NK-92 (cell line): Measurements from ENCODE around the gene COMT.

Source experiments
- DNase-seq: peaks from one replicate; lab custom pipeline; 2025; ENCODE audit not compliant: unreplicated experiment; lab: John Stamatoyannopoulos, UW

COMT gene

DNA sequence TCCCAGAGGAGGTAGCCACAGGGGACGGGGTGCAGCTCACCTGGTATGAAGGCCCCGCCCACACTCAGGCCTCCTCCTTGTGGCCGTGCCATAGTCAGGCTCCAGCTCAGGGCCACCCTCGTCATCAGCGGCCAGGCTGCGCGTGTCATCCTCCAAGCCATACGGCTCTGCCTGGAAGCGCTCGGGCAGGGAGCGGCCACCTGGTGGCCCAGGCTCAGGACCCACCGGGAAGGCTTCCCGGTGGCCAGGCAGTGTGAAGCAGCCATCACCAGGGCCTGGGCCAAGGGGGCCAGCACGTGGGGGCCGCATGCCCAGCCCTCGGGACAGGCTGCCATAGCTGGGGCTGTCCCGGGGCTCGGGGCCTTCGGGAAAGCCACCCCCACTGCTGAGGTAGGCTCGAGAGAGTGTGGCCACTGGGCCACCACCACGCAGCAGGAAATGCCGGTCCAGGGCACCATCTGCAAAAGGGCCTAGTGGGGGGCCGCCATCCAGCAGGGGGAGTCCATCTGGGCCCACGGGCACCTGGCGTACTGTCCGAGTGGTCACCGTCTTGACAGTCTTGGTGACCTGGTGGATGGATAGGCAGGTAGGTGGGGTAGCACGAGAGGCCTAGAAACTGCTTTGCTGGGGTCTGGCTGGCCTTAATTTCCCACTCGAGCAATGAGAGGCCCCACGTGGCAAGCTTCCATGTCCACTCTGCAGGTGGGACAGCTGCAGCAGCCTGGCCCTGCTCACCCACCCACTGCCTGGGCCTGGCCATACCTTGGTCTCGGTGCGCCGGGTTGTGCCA, 39.8 kb downstream of the COMT start:
- DNase-seq: no peak

- no peak for DNase-seq
These were observed 40.7 kb downstream of the COMT start for GRCh38 chr22:19981961-19982920.

- no peak for DNase-seq
These were observed 41.5 kb downstream of the COMT start for GRCh38 chr22:19982991-19983578.

DNA sequence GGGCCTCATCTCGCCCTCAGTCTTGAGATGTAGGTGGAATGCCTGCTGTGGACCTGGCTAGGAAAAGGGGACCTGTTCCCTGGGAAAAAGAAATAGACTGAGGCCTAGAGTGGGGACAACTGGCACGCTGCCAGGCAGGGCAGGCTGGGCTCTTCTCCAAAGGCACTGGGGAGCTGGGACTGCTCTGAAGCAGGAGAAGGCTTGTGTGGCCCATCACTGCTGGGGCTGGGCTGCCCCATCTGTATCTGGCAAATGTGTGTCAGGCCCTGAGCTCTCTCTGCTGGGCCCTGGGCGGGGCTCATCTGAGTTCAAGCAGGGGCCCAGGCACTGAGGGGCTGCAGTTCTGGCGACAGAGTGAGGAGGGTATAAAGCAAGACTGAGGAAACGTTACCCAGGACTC, 42.2 kb downstream of the COMT start:
- DNase-seq: no peak

DNA sequence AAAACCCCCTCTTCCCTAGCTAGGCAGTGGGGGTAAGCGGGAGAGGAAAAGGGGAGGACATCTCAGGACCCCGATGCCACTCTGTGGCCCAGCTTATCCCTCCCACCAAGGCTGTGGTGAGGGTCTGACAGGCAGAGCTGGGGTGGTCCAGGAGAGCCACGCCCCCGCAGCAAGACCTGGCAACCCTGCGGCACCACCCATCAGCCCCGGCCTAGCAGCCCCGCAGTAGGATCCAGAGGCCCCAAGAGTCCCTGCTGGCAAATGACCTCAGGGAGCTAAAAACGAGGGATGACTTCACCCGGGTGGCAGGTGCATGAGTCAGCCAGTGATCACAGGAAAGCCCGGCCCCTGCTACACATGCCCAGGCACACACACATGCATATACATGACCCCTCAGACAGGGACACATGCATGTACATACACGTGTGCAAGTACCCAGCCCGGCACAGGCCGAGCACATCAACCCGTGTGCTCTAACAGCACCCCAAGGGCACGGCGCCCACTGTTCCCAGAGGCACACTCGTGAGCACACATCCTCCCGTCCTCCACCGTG, 42.7 kb downstream of the COMT start:
- no peak for DNase-seq

GRCh38 chr22:19984851-19985811, 43.6 kb downstream of the COMT start:
- DNase-seq: no peak

DNA sequence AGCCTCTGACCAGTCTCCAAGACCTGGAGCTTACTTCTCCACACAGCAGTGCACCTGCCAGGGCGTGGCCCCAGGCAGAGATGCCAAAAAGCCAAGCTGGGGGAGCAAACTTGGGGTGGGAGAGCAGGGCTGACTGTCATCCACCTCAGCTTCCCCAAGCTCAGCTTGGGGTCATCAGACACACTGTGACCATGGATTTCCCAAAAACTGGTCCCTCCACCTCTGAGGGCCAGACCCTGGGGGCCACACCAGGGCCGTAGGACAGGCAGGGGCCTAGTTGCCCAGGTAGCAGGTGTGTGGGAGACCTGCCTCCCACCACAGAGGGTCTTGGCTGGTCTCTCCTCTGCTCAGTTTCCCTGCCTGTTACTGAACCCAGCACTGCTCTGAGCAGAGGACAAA, 44.4 kb downstream of the COMT start:
- DNase-seq: no peak

DNA sequence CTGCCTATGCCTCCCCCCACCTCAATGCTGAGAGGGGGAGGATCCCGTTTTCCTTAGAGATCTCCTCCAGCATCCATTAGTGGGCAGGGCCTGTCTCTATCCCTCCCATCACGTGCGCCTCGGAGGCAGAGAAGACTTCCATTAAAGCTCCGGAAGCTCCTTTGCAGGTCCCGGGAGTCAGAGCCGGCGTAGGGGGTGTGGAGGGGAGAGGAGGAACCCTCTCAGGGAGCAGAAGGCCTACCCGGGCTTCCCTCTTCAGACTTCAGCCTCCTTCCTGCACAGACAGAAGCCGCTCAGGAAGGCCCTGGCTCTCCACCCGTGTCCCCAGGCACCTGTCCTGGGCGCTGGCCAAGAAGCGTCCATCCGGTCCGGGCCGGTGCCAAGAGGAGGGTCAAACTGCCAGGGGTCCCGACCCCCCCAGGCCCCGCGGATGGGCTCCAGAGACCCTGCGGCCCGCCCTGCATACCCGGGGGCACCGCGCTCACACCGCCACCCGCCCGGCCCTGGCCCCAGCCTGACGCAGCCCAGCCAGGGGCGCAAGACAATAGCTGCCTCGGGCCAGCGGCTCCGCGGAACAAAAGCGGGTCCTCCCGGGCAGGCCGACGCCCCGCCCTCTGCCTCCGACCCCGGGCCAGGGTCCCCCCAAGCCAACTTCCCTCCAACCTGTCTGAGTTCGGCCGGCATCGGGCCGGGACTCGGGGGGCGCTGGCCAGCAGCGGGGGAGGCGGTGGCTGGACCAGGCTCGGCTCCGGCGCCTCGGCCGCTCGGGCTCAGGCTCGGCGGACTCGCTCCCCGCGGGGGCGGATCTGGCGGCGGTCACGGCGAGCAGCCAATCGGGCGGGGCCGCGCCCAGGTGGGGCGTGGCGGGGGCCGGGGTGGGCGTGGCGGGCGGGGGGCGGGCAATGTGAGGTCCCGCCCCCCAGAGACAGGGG, 45.1 kb downstream of the COMT start:
- no peak for DNase-seq

DNA sequence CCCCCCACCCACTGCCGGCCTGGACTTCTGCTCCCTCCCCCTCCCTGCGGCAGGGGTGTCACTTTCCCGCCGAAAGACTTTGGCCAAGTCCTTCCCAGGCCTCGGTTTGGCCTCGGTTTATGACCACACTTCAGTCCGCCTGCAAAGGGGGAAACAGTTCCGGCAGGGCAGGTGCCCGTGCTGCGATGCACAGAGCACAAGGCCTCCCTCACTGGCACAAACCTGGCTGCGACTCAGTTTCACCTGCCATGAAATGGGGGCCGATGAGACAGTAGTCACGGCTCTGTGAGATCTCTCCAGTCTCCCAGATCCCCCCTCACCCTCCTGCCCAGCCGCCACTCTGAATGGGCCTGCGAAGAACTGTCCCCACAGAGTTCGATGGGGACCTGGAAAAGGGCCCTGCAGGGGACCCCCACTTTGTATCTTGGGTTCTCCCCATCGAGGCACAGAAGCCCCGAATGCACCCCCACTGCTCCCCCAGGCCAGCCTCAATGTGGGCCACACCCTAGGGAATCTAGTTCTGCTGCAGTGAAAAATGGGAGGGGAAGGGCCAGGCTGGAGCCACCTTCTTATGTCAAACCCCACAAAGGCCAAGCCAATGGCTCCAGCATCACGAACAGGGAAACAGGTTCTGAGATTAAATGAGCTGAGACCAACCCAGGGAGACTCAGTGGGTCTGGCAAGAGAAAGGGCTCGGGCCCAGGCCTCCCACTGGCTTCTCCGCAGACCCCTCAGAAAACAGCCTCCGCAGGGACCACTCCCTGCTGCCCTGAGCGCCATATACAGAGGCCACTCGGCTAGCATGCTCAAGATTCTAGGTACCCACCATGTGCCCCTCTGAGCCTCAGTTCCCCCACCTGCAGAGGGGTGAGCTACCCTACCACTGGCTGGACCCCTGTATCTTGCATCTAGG, 46.1 kb downstream of the COMT start:
- DNase-seq: no peak

DNA sequence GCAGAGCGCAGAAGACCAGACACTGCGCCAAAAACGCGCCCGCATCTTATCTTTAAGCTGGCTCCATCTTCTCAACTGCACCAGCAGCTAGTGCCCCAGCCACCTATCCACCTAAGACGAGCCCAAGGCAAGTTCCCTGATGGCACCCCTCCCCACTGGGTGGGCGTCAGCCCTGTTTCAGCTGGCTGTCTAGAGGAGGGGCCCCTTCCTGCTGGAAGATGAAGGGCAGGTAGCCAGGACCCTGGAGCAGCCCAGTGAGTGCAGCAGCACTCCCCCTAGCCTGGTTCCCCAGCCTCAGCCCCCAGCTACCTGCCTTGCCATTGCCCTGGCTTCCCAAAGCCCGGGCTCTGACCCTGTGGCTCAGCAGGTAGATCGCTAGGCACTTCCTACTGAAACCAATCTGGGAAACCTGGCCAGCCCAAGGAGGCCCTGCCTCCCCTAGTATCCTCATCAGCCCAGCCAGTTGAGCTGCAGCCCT, 46.8 kb downstream of the COMT start:
- DNase-seq: no peak

DNA sequence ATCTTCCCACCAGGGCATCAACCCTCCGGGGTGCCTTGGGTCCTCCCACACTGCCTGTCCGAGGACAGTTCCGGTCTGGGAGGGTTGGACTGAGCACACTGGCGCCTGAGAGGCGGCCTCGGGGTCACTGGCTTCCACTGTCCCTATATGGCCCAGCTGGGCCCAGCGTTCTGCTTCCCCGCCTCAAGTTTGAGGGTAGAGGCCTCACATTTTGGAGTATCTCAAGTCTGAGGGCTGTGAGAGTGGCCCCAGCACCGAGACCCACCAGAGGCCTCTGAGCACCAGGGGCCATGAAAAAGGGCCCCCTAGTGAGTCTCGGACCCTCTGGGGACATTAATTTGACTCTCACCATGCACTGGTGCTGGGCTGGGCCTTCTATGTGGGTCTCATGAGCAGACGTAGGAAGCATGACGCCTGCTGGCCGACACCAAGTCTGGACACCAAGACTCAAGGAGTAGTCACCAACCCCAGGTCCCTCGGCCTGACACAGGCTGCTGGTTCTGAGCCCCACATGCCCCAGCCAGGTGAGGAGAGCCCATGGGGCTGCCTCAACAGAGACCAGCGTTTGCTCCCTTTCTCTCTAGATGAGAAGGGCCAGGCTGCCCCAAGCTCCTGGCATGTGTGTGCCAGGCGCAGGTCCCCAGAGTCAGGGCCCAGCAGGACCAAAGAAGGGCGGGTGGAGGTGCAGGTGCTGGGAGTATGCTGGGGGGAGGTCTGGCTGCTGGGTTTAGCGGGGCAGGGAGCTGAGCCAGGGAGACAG, 47.6 kb downstream of the COMT start:
- no peak for DNase-seq

- no peak for DNase-seq
These were observed 48.1 kb downstream of the COMT start for GRCh38 chr22:19989725-19990067.

DNA sequence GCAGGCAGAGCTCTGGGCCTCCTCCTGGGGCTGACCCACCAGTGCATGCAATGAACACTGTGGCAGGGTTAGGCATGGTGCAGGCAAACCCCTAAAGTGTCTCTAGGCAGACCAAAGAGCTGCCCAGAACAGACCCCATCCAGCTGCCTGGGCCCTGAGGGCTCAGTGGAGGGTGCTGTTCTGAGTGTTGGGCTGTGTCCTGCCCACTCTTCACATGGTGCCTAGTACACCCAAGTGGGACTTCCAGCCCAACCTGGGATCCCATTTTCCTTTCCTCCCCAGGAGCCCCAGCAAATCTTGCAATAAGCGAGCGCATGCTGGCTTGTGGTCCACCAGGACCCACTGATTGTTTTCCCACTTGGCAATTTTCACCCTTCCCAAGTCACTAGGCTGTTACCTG, 48.6 kb downstream of the COMT start:
- DNase-seq: no peak

- DNase-seq: no peak
These were observed 49.2 kb downstream of the COMT start for GRCh38 chr22:19990609-19991394.

GRCh38 chr22:19991395-19991644, 49.7 kb downstream of the COMT start:
- no peak for DNase-seq

DNA sequence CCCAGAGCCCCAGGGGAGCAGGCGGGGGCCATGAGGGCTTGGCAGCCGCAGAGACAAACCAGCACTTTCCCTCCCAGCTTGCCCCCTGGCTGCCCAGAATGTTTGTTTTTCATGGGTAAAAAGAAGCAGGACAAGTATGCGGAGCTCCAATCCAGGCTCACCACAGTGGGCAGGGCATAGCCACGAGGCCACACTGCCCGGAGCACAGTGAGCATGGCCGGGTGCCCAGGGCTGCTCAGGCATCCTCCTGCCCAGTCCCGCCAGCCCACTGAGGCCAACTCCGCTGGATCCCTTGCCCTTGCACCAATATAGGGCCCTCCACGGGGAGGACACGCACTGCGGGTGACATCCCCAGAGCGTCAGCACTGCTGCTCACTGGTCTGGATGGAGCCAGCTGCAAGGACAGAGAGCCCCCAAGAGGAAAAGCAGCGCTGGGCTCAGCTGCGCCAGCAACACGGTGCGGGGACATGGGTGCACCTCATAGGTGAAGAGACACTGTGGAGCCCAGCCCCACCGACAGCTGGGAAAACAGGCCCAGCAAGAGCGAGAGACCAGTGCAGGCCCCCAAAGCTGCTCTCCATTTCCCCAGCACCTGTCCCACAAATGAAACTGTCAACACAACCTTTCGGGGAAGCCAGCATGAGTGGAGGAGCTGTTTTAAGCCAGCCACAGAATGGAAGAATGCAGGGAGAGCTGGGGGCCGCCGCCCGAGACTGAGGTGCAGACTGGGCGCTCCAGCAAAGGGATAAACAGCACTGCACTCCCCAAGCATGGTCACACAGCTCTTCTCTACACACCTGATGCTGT, 50.3 kb downstream of the COMT start:
- DNase-seq: no peak
